Measurements from ENCODE around the gene PRDM8.

The PRDM8 gene

GRCh38 chr4:80192937-80193336 is 4.4 kb upstream of the PRDM8 start:
- H3K79me2 ChIP-seq (ENCODE audit: low read length), result no peaks in the 10 kb centered on the region
- H3K4me3 ChIP-seq (ENCODE audit: low read length), result no peak overlapping the region
- no peaks in the 10 kb centered on the region for H3K27me3 ChIP-seq (replicated peaks; ENCODE audit: insufficient read depth, low read length)
- no peak overlapping the region for H3K4me2 ChIP-seq (ENCODE audit: low read depth, low read length)
- no peak overlapping the region for H3K9ac ChIP-seq (ENCODE audit: low read length)
- no peaks in the 10 kb centered on the region for H4K20me1 ChIP-seq (ENCODE audit: insufficient read depth, low read length)
- TF ChIP-seq EZH2phosphoT487 (IDR thresholded peaks at IDR 0.05; ENCODE audit: low read length) (no peak), EZH2 (optimal IDR thresholded peaks at IDR 0.05; ENCODE audit: low read depth, low read length) (no peak), CTCF (IDR thresholded peaks at IDR 0.05; ENCODE audit: low read length) (no peak)
- no peak for DNase-seq
- H3K27ac ChIP-seq (ENCODE audit: low read length), result no peak overlapping the region
- H3K36me3 ChIP-seq (replicated peaks; ENCODE audit: insufficient read depth, low read length), result no peaks in the 10 kb centered on the region
- H3K4me1 ChIP-seq (ENCODE audit: low read length), result no peaks in the 10 kb centered on the region
- H3K9me3 ChIP-seq (replicated peaks; ENCODE audit: insufficient read depth, low read length), result no peaks in the 10 kb centered on the region
- H3F3A ChIP-seq (ENCODE audit: insufficient read depth, low read length), result no peaks in the 10 kb centered on the region
- H2AFZ ChIP-seq (ENCODE audit: low read length), result no peak overlapping the region
- no peaks in the 10 kb centered on the region for H3K9me2 ChIP-seq (replicated peaks; ENCODE audit: insufficient read depth, low read length)

GRCh38 chr4:80195441-80196140 is 1.7 kb upstream of the PRDM8 start:
- Histone ChIP-seq H3K9me3 (replicated peaks; ENCODE audit: insufficient read depth, low read length) (no peaks in the 10 kb centered on the region), H2AFZ (ENCODE audit: low read length) (no peak overlapping the region), H3K4me1 (ENCODE audit: low read length) (no peaks in the 10 kb centered on the region), H3K27ac (ENCODE audit: low read length) (no peak overlapping the region), H3K27me3 (replicated peaks; ENCODE audit: insufficient read depth, low read length) (no peaks in the 10 kb centered on the region), H3K36me3 (replicated peaks; ENCODE audit: insufficient read depth, low read length) (no peaks in the 10 kb centered on the region), H3F3A (ENCODE audit: insufficient read depth, low read length) (no peaks in the 10 kb centered on the region), H3K4me3 (ENCODE audit: low read length) (no peak overlapping the region), H3K79me2 (ENCODE audit: low read length) (no peaks in the 10 kb centered on the region), H4K20me1 (ENCODE audit: insufficient read depth, low read length) (no peaks in the 10 kb centered on the region), H3K9me2 (replicated peaks; ENCODE audit: insufficient read depth, low read length) (no peaks in the 10 kb centered on the region), H3K4me2 (ENCODE audit: low read depth, low read length) (no peak overlapping the region), H3K9ac (ENCODE audit: low read length) (no peak overlapping the region)
- TF ChIP-seq CTCF (IDR thresholded peaks at IDR 0.05; ENCODE audit: low read length), result no peak
- TF ChIP-seq EZH2phosphoT487 (IDR thresholded peaks at IDR 0.05; ENCODE audit: low read length), result no peak
- TF ChIP-seq EZH2 (optimal IDR thresholded peaks at IDR 0.05; ENCODE audit: low read depth, low read length), result no peak
- DNase-seq, result no peak

- Histone ChIP-seq H2AFZ (ENCODE audit: low read length) (peak overlapping the region; percentile 29; the same call in 1 of the 2 replicates), H3K4me3 (ENCODE audit: low read length) (peak overlapping the region; percentile 37), H3K27me3 (replicated peaks; ENCODE audit: insufficient read depth, low read length) (no peaks in the 10 kb centered on the region), H3K9ac (ENCODE audit: low read length) (no peak overlapping the region), H3K79me2 (ENCODE audit: low read length) (no peaks in the 10 kb centered on the region), H3K4me1 (ENCODE audit: low read length) (no peaks in the 10 kb centered on the region), H3K9me2 (replicated peaks; ENCODE audit: insufficient read depth, low read length) (no peaks in the 10 kb centered on the region), H3K4me2 (ENCODE audit: low read depth, low read length) (peak overlapping the region; percentile 54; the same call in 1 of the 2 replicates), H3F3A (ENCODE audit: insufficient read depth, low read length) (no peaks in the 10 kb centered on the region), H3K9me3 (replicated peaks; ENCODE audit: insufficient read depth, low read length) (no peaks in the 10 kb centered on the region), H3K36me3 (replicated peaks; ENCODE audit: insufficient read depth, low read length) (no peaks in the 10 kb centered on the region), H3K27ac (ENCODE audit: low read length) (no peak overlapping the region), H4K20me1 (ENCODE audit: insufficient read depth, low read length) (no peaks in the 10 kb centered on the region)
- TF ChIP-seq CTCF (IDR thresholded peaks at IDR 0.05; ENCODE audit: low read length), result no peak
- TF ChIP-seq EZH2 (optimal IDR thresholded peaks at IDR 0.05; ENCODE audit: low read depth, low read length), result no peak
- no peak for TF ChIP-seq EZH2phosphoT487 (IDR thresholded peaks at IDR 0.05; ENCODE audit: low read length)
- DNase-seq, result no peak
Observed at GRCh38 chr4:80196259-80196921, 913 bp upstream of the PRDM8 start.
